Right renal cortex interstitium (tissue), 3 donors: ENCODE measurements around the gene CADM3. TPM values are rescaled to one million over a fixed set of nuclear protein-coding genes. Genes with fewer than 3 reads are reported as not detected.

Experiments
- DNase-seq, 3 donors: peaks; one replicate each; pipeline ENCODE4 v3.0.0-alpha.2; 2013; ENCODE audit warnings: low read depth in 3 of 3, low spot score in 2 of 3
- polyA plus RNA-seq, 3 donors: library from polyadenylated mRNA; unstranded; fragments of 120-200 nt; gene quantifications; one replicate each; pipeline ENCODE4 v1.2.1, GENCODE V29; 2013; ENCODE audit not compliant: insufficient read length in 3 of 3

Gene CADM3
- polyA plus RNA-seq, 3 donors: 0.13 to 0.21 TPM; not detected in 1

GRCh38 chr1:159248311-159248710, 76.9 kb downstream of the CADM3 start:
- no peak for DNase-seq

GRCh38 chr1:159250638-159251216, 79.3 kb downstream of the CADM3 start:
- no peak for DNase-seq

Other genes starting within 250 kb of the CADM3 start
- under 1 TPM; 0.11 to 0.28 (median 0.28) TPM for gene PYHIN1, start 240.1 kb upstream of the CADM3 start, polyA plus RNA-seq
- 10 to 100 TPM; 58.5 to 82.8 (median 67.2) TPM for gene IFI16, start 161.7 kb upstream of the CADM3 start, polyA plus RNA-seq
- gene AIM2, start 94.8 kb upstream of the CADM3 start, polyA plus RNA-seq: under 1 TPM in 2 of 3 donors, not detected in 1; 0.19 to 0.20 TPM
- under 1 TPM in 2 of 3 donors, not detected in 1; 0.31 to 0.50 TPM for gene ACKR1, start 33.3 kb downstream of the CADM3 start, polyA plus RNA-seq
- gene FCER1A, start 130.7 kb downstream of the CADM3 start, polyA plus RNA-seq: 1 to 10 TPM in 1 of 3 donors, under 1 TPM in 2; 0.18 to 1.3 (median 0.44) TPM